Osteocyte (in vitro differentiated cells): Measurements from ENCODE around the gene MDN1. TPM values are rescaled to one million over a fixed set of nuclear protein-coding genes. Genes with fewer than 3 reads are reported as not detected.

Source experiments
- DNase-seq: peaks from one replicate; pipeline ENCODE4 v3.0.0; 2021; ENCODE audit warnings: mixed read lengths; ENCODE audit not compliant: unreplicated experiment; ENCODE audit errors: extremely low spot score
- H3K27ac Mint-ChIP-seq: one replicate; pipeline ENCODE4 v1.8.0; 2021; ENCODE audit warnings: mild to moderate bottlenecking, mixed read lengths; ENCODE audit not compliant: unreplicated experiment
- H3K27me3 Mint-ChIP-seq: one replicate; pipeline ENCODE4 v1.8.0; 2021; ENCODE audit warnings: mixed read lengths; ENCODE audit not compliant: unreplicated experiment
- H3K36me3 Mint-ChIP-seq: one replicate; pipeline ENCODE4 v1.8.0; 2021; ENCODE audit warnings: mixed read lengths; ENCODE audit not compliant: unreplicated experiment
- H3K4me1 Mint-ChIP-seq: one replicate; pipeline ENCODE4 v1.8.0; 2021; ENCODE audit warnings: mixed read lengths; ENCODE audit not compliant: unreplicated experiment
- H3K4me3 Mint-ChIP-seq: one replicate; pipeline ENCODE4 v1.8.0; 2021; ENCODE audit warnings: mild to moderate bottlenecking, moderate library complexity, mixed read lengths; ENCODE audit not compliant: unreplicated experiment
- H3K9me3 Mint-ChIP-seq: one replicate; pipeline ENCODE4 v1.8.0; 2021; ENCODE audit warnings: mixed read lengths; ENCODE audit not compliant: unreplicated experiment
- total RNA-seq: library from RNA; stranded (reverse); gene quantifications from 2 replicates; pipeline ENCODE4 v1.2.1, GENCODE V29; 2021
- TF ChIP-seq, protein P1 (sequence below): fragments of 200-600 bp; sonication (generic); IDR thresholded peaks from 2 replicates; pipeline ENCODE4 v1.5.0; 2021; ENCODE audit warnings: antibody characterized with exemption, mild to moderate bottlenecking, moderate library complexity

The MDN1 gene
- total RNA-seq, 1 donor from 2014 or later = 30.8 TPM

DNA sequence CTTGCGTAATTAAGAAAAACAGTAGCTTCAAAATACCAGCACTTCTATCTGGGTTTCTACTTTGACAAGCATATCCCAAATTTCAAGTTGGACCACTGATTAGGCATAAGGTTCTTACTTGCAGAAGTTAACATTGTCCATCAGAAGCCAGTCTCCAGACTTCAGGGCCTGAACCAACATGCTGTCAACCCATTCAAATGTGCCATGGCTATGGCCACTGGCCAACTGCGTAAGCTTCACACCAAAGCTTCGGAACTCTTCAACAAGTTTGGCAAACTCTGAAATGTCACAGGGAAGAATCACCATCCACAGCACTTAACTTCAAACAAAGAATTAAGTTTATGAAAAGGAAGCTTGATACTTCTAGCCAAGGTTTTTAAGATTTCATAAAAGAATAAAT is 103.1 kb downstream of the MDN1 start:
- H3K27ac Mint-ChIP-seq = no peak overlapping the region
- H3K4me3 Mint-ChIP-seq = no peak overlapping the region
- DNase-seq = no peak
- H3K36me3 Mint-ChIP-seq = peaks cover 60% of the 10 kb centered on the region
- no peaks in the 10 kb centered on the region for H3K9me3 Mint-ChIP-seq
- H3K4me1 Mint-ChIP-seq = no peaks in the 10 kb centered on the region
- no peaks in the 10 kb centered on the region for H3K27me3 Mint-ChIP-seq
- TF ChIP-seq, protein P1, sequence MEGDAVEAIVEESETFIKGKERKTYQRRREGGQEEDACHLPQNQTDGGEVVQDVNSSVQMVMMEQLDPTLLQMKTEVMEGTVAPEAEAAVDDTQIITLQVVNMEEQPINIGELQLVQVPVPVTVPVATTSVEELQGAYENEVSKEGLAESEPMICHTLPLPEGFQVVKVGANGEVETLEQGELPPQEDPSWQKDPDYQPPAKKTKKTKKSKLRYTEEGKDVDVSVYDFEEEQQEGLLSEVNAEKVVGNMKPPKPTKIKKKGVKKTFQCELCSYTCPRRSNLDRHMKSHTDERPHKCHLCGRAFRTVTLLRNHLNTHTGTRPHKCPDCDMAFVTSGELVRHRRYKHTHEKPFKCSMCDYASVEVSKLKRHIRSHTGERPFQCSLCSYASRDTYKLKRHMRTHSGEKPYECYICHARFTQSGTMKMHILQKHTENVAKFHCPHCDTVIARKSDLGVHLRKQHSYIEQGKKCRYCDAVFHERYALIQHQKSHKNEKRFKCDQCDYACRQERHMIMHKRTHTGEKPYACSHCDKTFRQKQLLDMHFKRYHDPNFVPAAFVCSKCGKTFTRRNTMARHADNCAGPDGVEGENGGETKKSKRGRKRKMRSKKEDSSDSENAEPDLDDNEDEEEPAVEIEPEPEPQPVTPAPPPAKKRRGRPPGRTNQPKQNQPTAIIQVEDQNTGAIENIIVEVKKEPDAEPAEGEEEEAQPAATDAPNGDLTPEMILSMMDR = no peak

DNA sequence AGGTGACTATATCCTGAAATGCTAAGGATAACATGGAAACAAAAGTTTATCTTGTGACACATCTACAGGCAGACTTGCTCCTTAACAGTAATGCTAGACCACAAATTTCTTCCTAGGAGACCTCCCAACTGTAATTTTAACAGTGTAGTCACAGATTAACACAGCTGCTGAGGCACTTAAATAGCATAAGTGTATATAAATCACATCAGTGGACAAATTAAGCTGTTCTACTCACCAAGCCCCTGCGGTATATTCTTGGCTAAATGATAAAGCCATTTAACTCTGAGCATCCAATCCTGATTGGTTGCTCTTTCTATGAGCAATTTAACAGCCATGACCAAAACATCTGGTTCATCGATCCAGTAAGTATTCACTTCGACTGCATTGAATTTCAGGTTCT is 107.8 kb downstream of the MDN1 start:
- no peaks in the 10 kb centered on the region for H3K4me1 Mint-ChIP-seq
- H3K9me3 Mint-ChIP-seq = no peaks in the 10 kb centered on the region
- no peak for DNase-seq
- H3K36me3 Mint-ChIP-seq = peaks cover 69% of the 10 kb centered on the region
- TF ChIP-seq, protein P1 = no peak
- no peak overlapping the region for H3K4me3 Mint-ChIP-seq
- H3K27ac Mint-ChIP-seq = no peak overlapping the region
- no peaks in the 10 kb centered on the region for H3K27me3 Mint-ChIP-seq

- Mint-ChIP-seq H3K27me3 (no peaks in the 10 kb centered on the region), H3K27ac (no peak overlapping the region), H3K4me1 (no peaks in the 10 kb centered on the region), H3K4me3 (no peak overlapping the region), H3K9me3 (no peaks in the 10 kb centered on the region), H3K36me3 (peaks cover 59% of the 10 kb centered on the region)
- TF ChIP-seq, protein P1 = no peak
- DNase-seq = no peak
Measured at GRCh38 chr6:89708316-89708715, 111.3 kb downstream of the MDN1 start.

DNA sequence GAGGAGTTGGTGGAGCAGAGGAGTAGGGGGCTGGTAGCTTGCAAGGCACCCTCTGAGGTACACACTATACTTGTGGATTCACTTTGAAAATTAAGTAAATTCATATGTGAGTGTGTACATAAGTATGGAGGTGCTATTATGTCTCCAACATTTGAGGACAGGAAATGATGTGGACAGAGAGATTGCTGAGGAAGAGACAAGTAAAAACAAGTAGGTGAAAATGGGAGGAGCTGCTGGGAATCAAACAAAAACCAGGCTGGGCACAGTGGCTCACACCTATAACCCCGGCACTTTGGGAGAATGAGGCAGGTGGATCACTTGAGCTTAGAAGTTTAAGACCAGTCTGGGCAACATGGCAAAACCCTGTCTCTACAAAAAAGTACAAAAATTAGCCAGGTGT is 111.8 kb downstream of the MDN1 start:
- Mint-ChIP-seq H3K4me3 (no peak overlapping the region), H3K4me1 (no peaks in the 10 kb centered on the region), H3K27ac (no peak overlapping the region), H3K9me3 (no peaks in the 10 kb centered on the region), H3K36me3 (peaks cover 58% of the 10 kb centered on the region), H3K27me3 (no peaks in the 10 kb centered on the region)
- TF ChIP-seq, protein P1 = no peak
- DNase-seq = no peak

- no peak for DNase-seq
- TF ChIP-seq, protein P1 = no peak
- H3K9me3 Mint-ChIP-seq = no peaks in the 10 kb centered on the region
- H3K4me1 Mint-ChIP-seq = no peaks in the 10 kb centered on the region
- H3K4me3 Mint-ChIP-seq = no peak overlapping the region
- no peaks in the 10 kb centered on the region for H3K27me3 Mint-ChIP-seq
- peaks cover 56% of the 10 kb centered on the region for H3K36me3 Mint-ChIP-seq
- no peak overlapping the region for H3K27ac Mint-ChIP-seq
Measured at GRCh38 chr6:89706121-89706520, 113.5 kb downstream of the MDN1 start.
